Measurements from ENCODE around the gene UIMC1. TPM values are rescaled to one million over a fixed set of nuclear protein-coding genes. Genes with fewer than 3 reads are reported as not detected.

UIMC1 gene
- total RNA-seq, 1 experiment from 2014 or later: 53.0 TPM

GRCh38 chr5:176929654-176930053, 76.9 kb downstream of the UIMC1 start:
- Histone ChIP-seq H3K23ac (ENCODE audit: insufficient read length, low read depth, low read length) (no peak overlapping the region), H2AFZ (ENCODE audit: low read length) (no peak overlapping the region), H2AK5ac (ENCODE audit: insufficient read length, low read length) (no peak overlapping the region), H2BK120ac (ENCODE audit: low read depth, low read length, poor library complexity, severe bottlenecking) (no peak overlapping the region), H3K79me2 (ENCODE audit: insufficient read depth, low read length) (no peaks in the 10 kb centered on the region), H3K27ac (ENCODE audit: insufficient read length, low read depth, low read length) (no peak overlapping the region), H2BK15ac (ENCODE audit: low read depth, low read length) (no peak overlapping the region), H3K4me2 (ENCODE audit: insufficient read depth, insufficient read length, low read length) (no peak overlapping the region), H2BK20ac (ENCODE audit: low read depth, low read length, poor library complexity, severe bottlenecking) (no peak overlapping the region), H3K23me2 (ENCODE audit: insufficient read length, low read depth, low read length, poor library complexity, severe bottlenecking) (no peaks in the 10 kb centered on the region), H3K4me1 (ENCODE audit: insufficient read depth, low read length) (no peaks in the 10 kb centered on the region), H2BK5ac (ENCODE audit: insufficient read length, low read length) (no peak overlapping the region), H3K4ac (ENCODE audit: low read depth, low read length) (no peak overlapping the region), H4K5ac (ENCODE audit: insufficient read length, low read depth, low read length) (no peak overlapping the region), H3K56ac (ENCODE audit: insufficient read length, low read depth, low read length) (no peak overlapping the region), H3K14ac (ENCODE audit: insufficient read depth, low read length) (no peak overlapping the region), H3K18ac (ENCODE audit: insufficient read length, low read depth, low read length) (no peak overlapping the region), H2BK12ac (ENCODE audit: insufficient read length, low read depth, low read length) (no peak overlapping the region), H4K91ac (ENCODE audit: insufficient read length, low read depth, low read length) (no peak overlapping the region), H4K20me1 (ENCODE audit: control insufficient read depth, insufficient read depth, insufficient read length) (no peaks in the 10 kb centered on the region), H3K27me3 (ENCODE audit: insufficient read depth, low read length) (no peaks in the 10 kb centered on the region), H3K9ac (ENCODE audit: extremely low read depth, insufficient read length, low read length) (no peak overlapping the region), H3K9me3 (ENCODE audit: control insufficient read depth, low read depth, low read length) (no peaks in the 10 kb centered on the region), H4K8ac (replicated peaks; ENCODE audit: insufficient read length, low read depth, low read length) (no peak overlapping the region), H3T11ph (ENCODE audit: low read length) (no peak overlapping the region), H3K79me1 (ENCODE audit: insufficient read depth, low read depth, low read length, poor library complexity, severe bottlenecking) (no peaks in the 10 kb centered on the region)
- Mint-ChIP-seq H3K27ac (no peak overlapping the region), H3K4me3 (no peak overlapping the region), H3K36me3 (ENCODE audit: insufficient read depth in 1 of 3, low read depth in 3 of 3) (peaks cover 13 to 43% (median 24%) of the 10 kb centered on the region in 3 experiments; a peak in 6 of 7 replicates), H3K4me1 (no peaks in the 10 kb centered on the region; a peak in 1 of 4 replicates), H3K9me3 (no peaks in the 10 kb centered on the region), H3K27me3 (ENCODE audit: low read depth) (no peaks in the 10 kb centered on the region)
- WGBS (ENCODE audit: extremely low coverage, insufficient read length, low lambda C conversion rate): no CpG with 5 or more reads among the region's 1 CpG
- DNase-seq: no peak
- TF ChIP-seq CTCF (conservative IDR thresholded peaks at IDR 0.05): no peak

Data from H9 (cell line).